Subcutaneous preadipocyte (primary cell): ENCODE results near the gene PCNX1. TPM values are rescaled to one million over a fixed set of nuclear protein-coding genes. Genes with fewer than 3 reads are reported as not detected.

Source experiments
- small RNA-seq: library from RNA; depleted of rRNA; stranded (forward); fragments of <200 nt; gene quantifications from one replicate; pipeline ENCODE3, GENCODE V24; 2012
- total RNA-seq: library from RNA; depleted of rRNA; stranded (reverse); fragments of >200 nt; gene quantifications from 2 replicates; pipeline ENCODE4 v1.2.3, GENCODE V29; 2012

The PCNX1 gene
- total RNA-seq = 32.0 and 41.4 TPM in 2 replicates

GRCh38 chr14:70907176-70907995 is at the start of gene PCNX1:
TSS of gene PCNX1 (plus strand) at chr14:70907459. CDS start at chr14:70907851, 392 bp downstream.

Small RNA genes within 50 kb of the gene (small RNA-seq; reads per million reads assigned to genes)
- gene AC005230.1 = not detected
- gene GTF3AP2 = not detected

Other genes starting within 250 kb of the PCNX1 start
- gene MAP3K9, start 97.9 kb upstream of the PCNX1 start, total RNA-seq = under 0.01 TPM in 2 replicates